Smooth muscle cell (in vitro differentiated cells): Measurements from ENCODE around the gene PGBD5. TPM values are rescaled to one million over a fixed set of nuclear protein-coding genes. Genes with fewer than 3 reads are reported as not detected.

ENCODE experiments used
- DNase-seq: peaks from one replicate; lab custom pipeline; 2025; ENCODE audit not compliant: unreplicated experiment; lab: John Stamatoyannopoulos, UW
- H2AFZ ChIP-seq: fragments of 200-600 bp; sonication (generic); 2 replicates; pipeline ENCODE4 v1.6.0; 2016; ENCODE audit warnings: antibody characterized with exemption, low read depth, mild to moderate bottlenecking
- H3F3A ChIP-seq: fragments of 200-600 bp; sonication (generic); 2 replicates; pipeline ENCODE4 v1.6.0; 2017; ENCODE audit warnings: antibody characterized with exemption, low read depth
- H3K27ac ChIP-seq: fragments of 200-600 bp; sonication (generic); 2 replicates; pipeline ENCODE4 v1.5.1; 2016; ENCODE audit warnings: low read depth, mild to moderate bottlenecking
- H3K27me3 ChIP-seq: fragments of 200-600 bp; sonication (generic); 2 replicates; pipeline ENCODE4 v1.6.1; 2016; ENCODE audit warnings: low read depth, mild to moderate bottlenecking
- H3K36me3 ChIP-seq: fragments of 200-600 bp; sonication (generic); 2 replicates; pipeline ENCODE4 v1.5.1; 2016; ENCODE audit warnings: low read depth
- H3K4me1 ChIP-seq: fragments of 200-600 bp; sonication (generic); 2 replicates; pipeline ENCODE4 v1.5.1; 2016; ENCODE audit warnings: low read depth
- H3K4me2 ChIP-seq: fragments of 200-600 bp; sonication (generic); 2 replicates; pipeline ENCODE4 v1.6.0; 2016; ENCODE audit warnings: mild to moderate bottlenecking
- H3K4me3 ChIP-seq: fragments of 200-600 bp; sonication (generic); 2 replicates; pipeline ENCODE4 v1.5.1; 2016; ENCODE audit warnings: mild to moderate bottlenecking
- H3K79me2 ChIP-seq: fragments of 200-600 bp; sonication (generic); 2 replicates; pipeline ENCODE4 v1.6.0; 2016; ENCODE audit warnings: low read depth, mild to moderate bottlenecking
- H3K9ac ChIP-seq: fragments of 200-600 bp; sonication (generic); 2 replicates; pipeline ENCODE4 v1.6.0; 2016; ENCODE audit warnings: low read depth
- H3K9me3 ChIP-seq: fragments of 200-600 bp; sonication (generic); replicated peaks from 2 replicates; pipeline ENCODE4 v1.5.1; 2016; ENCODE audit warnings: low read depth
- H4K20me1 ChIP-seq: fragments of 200-600 bp; sonication (generic); 2 replicates; pipeline ENCODE4 v1.6.0; 2016; ENCODE audit warnings: low read depth
- CTCF ChIP-seq: fragments of 200-600 bp; sonication (generic); IDR thresholded peaks from 2 replicates; pipeline ENCODE4 v1.5.1; 2017; ENCODE audit warnings: borderline replicate concordance, mild to moderate bottlenecking, antibody characterized with exemption; ENCODE audit not compliant: insufficient read depth, poor library complexity, severe bottlenecking
- WGBS: methylation state at CpG from one replicate; pipeline ENCODE4 v1.1.7; 2016; ENCODE audit warnings: low lambda C conversion rate; 5-methylcytosine and 5-hydroxymethylcytosine counted together
- polyA plus RNA-seq: library from polyadenylated mRNA; unstranded; fragments of >200 nt; fragmentation: Nextera tagmentation; extraction: Ambion mirVana; gene quantifications from 2 replicates; pipeline ENCODE4 v1.2.1, GENCODE V29; 2016
- total RNA-seq: library from RNA; depleted of rRNA; stranded (reverse); fragments of >200 nt; gene quantifications from 2 replicates; pipeline ENCODE4 v1.2.3, GENCODE V29; 2014

PGBD5 gene
- total and polyA plus RNA-seq, 2 experiments from 2014 or later: 0.83 to 0.94 TPM

GRCh38 chr1:230392536-230392909 lies 33.6 kb downstream of the PGBD5 start:
- H3K36me3 ChIP-seq: no peaks in the 10 kb centered on the region
- H3K79me2 ChIP-seq: no peaks in the 10 kb centered on the region
- peaks cover 16% of the 10 kb centered on the region for H3K4me1 ChIP-seq
- H3K4me2 ChIP-seq: no peak overlapping the region
- no peaks in the 10 kb centered on the region for H3F3A ChIP-seq
- H4K20me1 ChIP-seq: no peaks in the 10 kb centered on the region
- no peaks in the 10 kb centered on the region for H3K27me3 ChIP-seq
- H3K9me3 ChIP-seq: no peaks in the 10 kb centered on the region
- WGBS: 61% methylated on average over 9 of the region's 9 CpGs
- no peak overlapping the region for H3K4me3 ChIP-seq
- no peak for DNase-seq
- TF ChIP-seq CTCF: no peak
- no peak overlapping the region for H3K9ac ChIP-seq
- H3K27ac ChIP-seq: no peak overlapping the region
- no peak overlapping the region for H2AFZ ChIP-seq

GRCh38 chr1:230391776-230392535 lies 34.2 kb downstream of the PGBD5 start:
- Histone ChIP-seq H3K27ac (no peak overlapping the region), H3K79me2 (no peaks in the 10 kb centered on the region), H3F3A (no peaks in the 10 kb centered on the region), H4K20me1 (no peaks in the 10 kb centered on the region), H3K9ac (no peak overlapping the region), H3K4me2 (no peak overlapping the region), H3K36me3 (no peaks in the 10 kb centered on the region), H3K4me3 (no peak overlapping the region), H3K9me3 (no peaks in the 10 kb centered on the region), H3K4me1 (peaks cover 16% of the 10 kb centered on the region), H3K27me3 (no peaks in the 10 kb centered on the region), H2AFZ (no peak overlapping the region)
- DNase-seq: no peak
- WGBS: 53% methylated on average over 20 of the region's 20 CpGs
- no peak for TF ChIP-seq CTCF

- H4K20me1 ChIP-seq: no peaks in the 10 kb centered on the region
These were observed 35.8 kb downstream of the PGBD5 start for GRCh38 chr1:230390371-230390770.

More at GRCh38 chr1:230390371-230390770, 35.8 kb downstream of the PGBD5 start:
- no peak overlapping the region for H3K9ac ChIP-seq
- H3K27me3 ChIP-seq: no peaks in the 10 kb centered on the region
- no peak overlapping the region for H3K27ac ChIP-seq
- no peak overlapping the region for H3K4me3 ChIP-seq
- H3K36me3 ChIP-seq: no peaks in the 10 kb centered on the region
- DNase-seq: no peak
- H3K79me2 ChIP-seq: no peaks in the 10 kb centered on the region
- H3F3A ChIP-seq: no peaks in the 10 kb centered on the region
- TF ChIP-seq CTCF: no peak
- peaks cover 16% of the 10 kb centered on the region for H3K4me1 ChIP-seq
- no peak overlapping the region for H2AFZ ChIP-seq
- H3K4me2 ChIP-seq: no peak overlapping the region
- H3K9me3 ChIP-seq: no peaks in the 10 kb centered on the region
- WGBS: 98% methylated on average over 2 of the region's 2 CpGs
